ENCODE data around the gene KIF7.

Gene KIF7

GRCh38 chr15:89672221-89673164 is 17.2 kb upstream of the KIF7 start:
- DNase-seq (ENCODE audit: extremely low spot score, insufficient read length, low read depth) (no peak), FAIRE-seq (no peak)

- DNase-seq (ENCODE audit: extremely low spot score, insufficient read length, low read depth) (no peak), FAIRE-seq (no peak)
Measured at GRCh38 chr15:89671687-89672086, 16.4 kb upstream of the KIF7 start.

GRCh38 chr15:89670971-89671560 is 15.8 kb upstream of the KIF7 start:
- DNase-seq (ENCODE audit: extremely low spot score, insufficient read length, low read depth) (no peak), FAIRE-seq (no peak)

GRCh38 chr15:89669941-89670340 is 14.7 kb upstream of the KIF7 start:
- no peak for DNase-seq (ENCODE audit: extremely low spot score, insufficient read length, low read depth)
- no peak for FAIRE-seq

GRCh38 chr15:89669309-89669865 is 14.1 kb upstream of the KIF7 start:
- DNase-seq (ENCODE audit: extremely low spot score, insufficient read length, low read depth) (no peak), FAIRE-seq (no peak)

- DNase-seq (ENCODE audit: extremely low spot score, insufficient read length, low read depth) (no peak), FAIRE-seq (no peak)
Measured at GRCh38 chr15:89668171-89668570, 12.9 kb upstream of the KIF7 start.

GRCh38 chr15:89667706-89667960 is 12.4 kb upstream of the KIF7 start:
- FAIRE-seq = no peak
- DNase-seq (ENCODE audit: extremely low spot score, insufficient read length, low read depth) = no peak

GRCh38 chr15:89666858-89667705 is 11.8 kb upstream of the KIF7 start:
- DNase-seq (ENCODE audit: extremely low spot score, insufficient read length, low read depth) (no peak), FAIRE-seq (no peak)

- no peak for FAIRE-seq
- no peak for DNase-seq (ENCODE audit: extremely low spot score, insufficient read length, low read depth)
Measured at GRCh38 chr15:89666184-89666857, 11.1 kb upstream of the KIF7 start.

- FAIRE-seq = no peak
- DNase-seq (ENCODE audit: extremely low spot score, insufficient read length, low read depth) = no peak
Measured at GRCh38 chr15:89665449-89666181, 10.3 kb upstream of the KIF7 start.

- no peak for FAIRE-seq
- DNase-seq (ENCODE audit: extremely low spot score, insufficient read length, low read depth) = no peak
Measured at GRCh38 chr15:89664441-89665350, 9.4 kb upstream of the KIF7 start.

GRCh38 chr15:89662893-89663626 is 7.8 kb upstream of the KIF7 start:
- no peak for DNase-seq (ENCODE audit: extremely low spot score, insufficient read length, low read depth)
- FAIRE-seq = no peak

- DNase-seq (ENCODE audit: extremely low spot score, insufficient read length, low read depth) (no peak), FAIRE-seq (no peak)
Measured at GRCh38 chr15:89660556-89660955, 5.3 kb upstream of the KIF7 start.

- FAIRE-seq = no peak
- DNase-seq (ENCODE audit: extremely low spot score, insufficient read length, low read depth) = no peak
Measured at GRCh38 chr15:89659295-89659694, 4.0 kb upstream of the KIF7 start.

GRCh38 chr15:89657686-89658200 is 2.5 kb upstream of the KIF7 start:
- FAIRE-seq (no peak), DNase-seq (ENCODE audit: extremely low spot score, insufficient read length, low read depth) (no peak)

- DNase-seq (ENCODE audit: extremely low spot score, insufficient read length, low read depth) = no peak
- FAIRE-seq = no peak
Measured at GRCh38 chr15:89656116-89656815, 999 bp upstream of the KIF7 start.

GRCh38 chr15:89654301-89654761 is 936 bp downstream of the KIF7 start:
- DNase-seq (ENCODE audit: extremely low spot score, insufficient read length, low read depth) = no peak
- no peak for FAIRE-seq

Data from GM18507 (cell line).